ENCODE results near the gene SPATA2L.

The SPATA2L gene

DNA sequence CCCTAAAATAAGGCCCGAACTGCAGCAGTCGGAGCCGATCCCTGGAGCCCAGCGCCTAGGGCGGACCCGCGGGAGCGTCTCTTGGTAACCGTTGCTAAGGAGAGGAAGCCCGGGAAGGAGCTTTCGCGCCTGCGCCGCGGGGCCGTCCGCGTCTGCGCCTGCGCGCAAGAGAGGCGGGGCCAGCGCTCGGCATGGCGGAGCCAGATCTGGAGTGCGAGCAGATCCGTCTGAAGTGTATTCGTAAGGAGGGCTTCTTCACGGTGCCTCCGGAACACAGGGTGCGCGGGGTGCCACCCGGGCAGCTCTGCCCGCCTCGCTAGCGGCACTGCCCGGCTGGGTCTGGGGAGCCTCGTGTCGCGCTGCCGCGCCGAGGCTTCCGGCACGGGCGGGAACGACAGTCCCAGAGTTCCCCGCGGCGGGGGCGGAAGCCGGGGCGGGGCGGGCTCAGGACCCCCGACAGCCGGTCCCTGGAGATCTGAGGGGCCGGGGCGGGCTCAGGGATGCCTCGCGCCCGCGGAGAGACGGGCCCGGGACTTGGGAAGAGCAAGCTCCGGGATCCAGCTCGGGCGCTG, 14.9 kb downstream of the SPATA2L start, which contains the start of gene CDK10:
Gene CDK10, plus strand, starts transcription at position 170 of the 572 bp plus-strand sequence. Its CDS starts 22 bp downstream, at position 192.
- H3K9ac ChIP-seq (ENCODE audit: low read length) = peak within 1 kb of the TSS; percentile 90
- peak within 1 kb of the TSS; percentile 97 for H3K27ac ChIP-seq (ENCODE audit: low read depth, low read length)
- no peaks in the 10 kb centered on the region for H4K20me1 ChIP-seq (ENCODE audit: low read depth, low read length)
- H3K4me3 ChIP-seq (ENCODE audit: insufficient read depth, low read length, poor library complexity, severe bottlenecking) = peak within 1 kb of the TSS; percentile 95
- no peaks in the 10 kb centered on the region; the same call in 1 of the 2 replicates for H3K36me3 ChIP-seq (ENCODE audit: low read length)
- H3K27me3 ChIP-seq (ENCODE audit: low read length) = no peaks in the 10 kb centered on the region
- peak within 1 kb of the TSS; percentile 99 for H2AFZ ChIP-seq (ENCODE audit: low read depth, low read length, severe bottlenecking)
- TF ChIP-seq EZH2phosphoT487 (conservative IDR thresholded peaks at IDR 0.05; ENCODE audit: low read length) = no peak
- TF ChIP-seq, protein P1, sequence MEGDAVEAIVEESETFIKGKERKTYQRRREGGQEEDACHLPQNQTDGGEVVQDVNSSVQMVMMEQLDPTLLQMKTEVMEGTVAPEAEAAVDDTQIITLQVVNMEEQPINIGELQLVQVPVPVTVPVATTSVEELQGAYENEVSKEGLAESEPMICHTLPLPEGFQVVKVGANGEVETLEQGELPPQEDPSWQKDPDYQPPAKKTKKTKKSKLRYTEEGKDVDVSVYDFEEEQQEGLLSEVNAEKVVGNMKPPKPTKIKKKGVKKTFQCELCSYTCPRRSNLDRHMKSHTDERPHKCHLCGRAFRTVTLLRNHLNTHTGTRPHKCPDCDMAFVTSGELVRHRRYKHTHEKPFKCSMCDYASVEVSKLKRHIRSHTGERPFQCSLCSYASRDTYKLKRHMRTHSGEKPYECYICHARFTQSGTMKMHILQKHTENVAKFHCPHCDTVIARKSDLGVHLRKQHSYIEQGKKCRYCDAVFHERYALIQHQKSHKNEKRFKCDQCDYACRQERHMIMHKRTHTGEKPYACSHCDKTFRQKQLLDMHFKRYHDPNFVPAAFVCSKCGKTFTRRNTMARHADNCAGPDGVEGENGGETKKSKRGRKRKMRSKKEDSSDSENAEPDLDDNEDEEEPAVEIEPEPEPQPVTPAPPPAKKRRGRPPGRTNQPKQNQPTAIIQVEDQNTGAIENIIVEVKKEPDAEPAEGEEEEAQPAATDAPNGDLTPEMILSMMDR (IDR thresholded peaks at IDR 0.05; ENCODE audit: insufficient read depth, low read length, poor library complexity, severe bottlenecking) = no peak
- peaks cover 4% of the 10 kb centered on the region for H3F3A ChIP-seq (ENCODE audit: insufficient read depth)
- no peaks in the 10 kb centered on the region for H3K9me2 ChIP-seq (replicated peaks; ENCODE audit: insufficient read depth, low read length)
- no peaks in the 10 kb centered on the region for H3K9me3 ChIP-seq (ENCODE audit: insufficient read depth, low read length)
- peak within 1 kb of the TSS; percentile 98 for H3K4me2 ChIP-seq (ENCODE audit: low read depth, low read length, poor library complexity, severe bottlenecking)
- peaks cover 8% of the 10 kb centered on the region for H3K79me2 ChIP-seq (ENCODE audit: insufficient read depth, low read length)

DNA sequence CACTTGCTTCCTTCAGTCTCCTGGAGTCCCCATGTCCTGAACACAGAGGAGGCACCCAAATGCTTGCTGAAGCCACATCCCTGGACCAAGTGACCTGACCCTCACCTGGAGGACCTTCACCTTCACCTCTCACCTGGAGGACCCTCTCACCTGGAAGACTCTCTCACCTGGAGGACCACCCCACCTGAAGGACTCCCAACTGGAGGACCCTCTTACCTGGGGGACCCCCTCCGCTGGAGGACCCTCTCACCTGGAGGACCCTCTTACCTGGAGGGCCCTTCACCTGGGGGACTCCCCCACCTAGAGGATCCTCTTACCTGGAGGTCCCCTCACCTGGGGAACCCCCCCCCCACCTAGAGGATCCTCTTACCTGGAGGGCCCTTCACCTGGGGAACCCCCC, 15.6 kb downstream of the SPATA2L start:
- H3K36me3 ChIP-seq (ENCODE audit: low read length) = no peaks in the 10 kb centered on the region; the same call in 1 of the 2 replicates
- H3K9me3 ChIP-seq (ENCODE audit: insufficient read depth, low read length) = no peaks in the 10 kb centered on the region
- H3K27me3 ChIP-seq (ENCODE audit: low read length) = no peaks in the 10 kb centered on the region
- no peaks in the 10 kb centered on the region for H3K9me2 ChIP-seq (replicated peaks; ENCODE audit: insufficient read depth, low read length)
- H3K9ac ChIP-seq (ENCODE audit: low read length) = peak overlapping the region; percentile 90
- H3K79me2 ChIP-seq (ENCODE audit: insufficient read depth, low read length) = peaks cover 8% of the 10 kb centered on the region
- no peak overlapping the region for H2AFZ ChIP-seq (ENCODE audit: low read depth, low read length, severe bottlenecking)
- H3K27ac ChIP-seq (ENCODE audit: low read depth, low read length) = no peak overlapping the region
- TF ChIP-seq, protein P1 (IDR thresholded peaks at IDR 0.05; ENCODE audit: insufficient read depth, low read length, poor library complexity, severe bottlenecking) = no peak
- TF ChIP-seq EZH2phosphoT487 (conservative IDR thresholded peaks at IDR 0.05; ENCODE audit: low read length) = no peak
- peak overlapping the region; percentile 98 for H3K4me2 ChIP-seq (ENCODE audit: low read depth, low read length, poor library complexity, severe bottlenecking)
- H3K4me3 ChIP-seq (ENCODE audit: insufficient read depth, low read length, poor library complexity, severe bottlenecking) = no peak overlapping the region
- peaks cover 4% of the 10 kb centered on the region for H3F3A ChIP-seq (ENCODE audit: insufficient read depth)
- H4K20me1 ChIP-seq (ENCODE audit: low read depth, low read length) = no peaks in the 10 kb centered on the region

DNA sequence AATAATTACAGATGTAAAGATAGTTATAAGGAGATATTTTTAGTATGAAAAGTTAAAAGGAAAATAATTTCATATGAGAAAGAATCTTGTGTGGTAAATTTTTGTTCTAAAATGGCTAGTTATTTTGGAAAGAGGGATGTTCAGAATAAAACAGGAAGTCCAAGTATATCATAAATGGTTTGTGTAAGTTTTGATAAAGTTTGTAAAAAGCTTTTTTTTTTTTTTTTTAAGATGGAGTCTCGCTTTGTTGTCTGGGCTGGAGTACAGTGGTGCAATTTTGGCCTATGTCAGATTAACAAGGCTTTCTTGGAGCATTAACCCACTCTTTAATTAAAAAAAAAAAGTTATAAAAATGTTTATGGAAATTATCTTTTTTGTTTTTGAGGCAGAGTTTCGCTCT, 23.2 kb downstream of the SPATA2L start:
- no peak overlapping the region for H3K27ac ChIP-seq (ENCODE audit: low read depth, low read length)
- TF ChIP-seq, protein P1 (IDR thresholded peaks at IDR 0.05; ENCODE audit: insufficient read depth, low read length, poor library complexity, severe bottlenecking) = no peak
- TF ChIP-seq EZH2phosphoT487 (conservative IDR thresholded peaks at IDR 0.05; ENCODE audit: low read length) = no peak
- no peaks in the 10 kb centered on the region for H3K27me3 ChIP-seq (ENCODE audit: low read length)
- H2AFZ ChIP-seq (ENCODE audit: low read depth, low read length, severe bottlenecking) = no peak overlapping the region
- no peaks in the 10 kb centered on the region for H3K79me2 ChIP-seq (ENCODE audit: insufficient read depth, low read length)
- no peak overlapping the region for H3K4me3 ChIP-seq (ENCODE audit: insufficient read depth, low read length, poor library complexity, severe bottlenecking)
- no peaks in the 10 kb centered on the region for H3F3A ChIP-seq (ENCODE audit: insufficient read depth)
- no peaks in the 10 kb centered on the region for H3K36me3 ChIP-seq (ENCODE audit: low read length)
- H3K4me2 ChIP-seq (ENCODE audit: low read depth, low read length, poor library complexity, severe bottlenecking) = no peak overlapping the region
- peaks cover 14% of the 10 kb centered on the region; the same call in 1 of the 2 replicates for H3K9me3 ChIP-seq (ENCODE audit: insufficient read depth, low read length)
- no peak overlapping the region for H3K9ac ChIP-seq (ENCODE audit: low read length)
- H3K9me2 ChIP-seq (replicated peaks; ENCODE audit: insufficient read depth, low read length) = no peaks in the 10 kb centered on the region
- H4K20me1 ChIP-seq (ENCODE audit: low read depth, low read length) = no peaks in the 10 kb centered on the region
